OCI-LY3 (cell line): ENCODE measurements around the gene CAMTA1.

Experiments
- EZH2phosphoT487 ChIP-seq: fragments of 200-600 bp; shearing (Covaris generic); IDR thresholded peaks from 2 replicates; pipeline ENCODE4 v1.6.1; 2018; ENCODE audit warnings: antibody characterized with exemption, mixed run types, low read depth
- TF ChIP-seq, protein P1 (sequence below): fragments of 200-600, 300-600 bp; sonication (generic); IDR thresholded peaks from 2 replicates; pipeline ENCODE4 v1.5.1; 2014; ENCODE audit warnings: antibody characterized with exemption, low read length, low read depth

DNA sequence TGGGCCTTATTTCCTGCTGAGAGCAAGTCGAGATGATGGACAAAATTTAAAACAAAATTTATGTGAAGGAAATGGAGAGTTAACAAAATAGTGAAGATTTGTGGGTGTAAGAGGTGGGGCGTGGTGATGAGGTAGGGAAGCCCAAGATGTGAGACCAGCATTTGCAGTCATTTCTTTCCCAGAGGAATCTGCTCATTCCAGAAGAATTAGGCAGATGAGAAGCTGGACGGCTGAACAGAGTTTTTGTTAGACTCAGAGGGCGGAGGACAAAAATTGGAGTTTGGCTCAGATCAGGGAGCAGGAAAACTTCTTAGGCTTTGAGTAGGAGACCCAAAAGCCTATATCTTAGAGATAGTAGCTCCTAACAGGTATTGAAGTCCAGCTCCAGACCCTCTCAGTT lies 65.3 kb downstream of the CAMTA1 start:
- TF ChIP-seq, protein P1, sequence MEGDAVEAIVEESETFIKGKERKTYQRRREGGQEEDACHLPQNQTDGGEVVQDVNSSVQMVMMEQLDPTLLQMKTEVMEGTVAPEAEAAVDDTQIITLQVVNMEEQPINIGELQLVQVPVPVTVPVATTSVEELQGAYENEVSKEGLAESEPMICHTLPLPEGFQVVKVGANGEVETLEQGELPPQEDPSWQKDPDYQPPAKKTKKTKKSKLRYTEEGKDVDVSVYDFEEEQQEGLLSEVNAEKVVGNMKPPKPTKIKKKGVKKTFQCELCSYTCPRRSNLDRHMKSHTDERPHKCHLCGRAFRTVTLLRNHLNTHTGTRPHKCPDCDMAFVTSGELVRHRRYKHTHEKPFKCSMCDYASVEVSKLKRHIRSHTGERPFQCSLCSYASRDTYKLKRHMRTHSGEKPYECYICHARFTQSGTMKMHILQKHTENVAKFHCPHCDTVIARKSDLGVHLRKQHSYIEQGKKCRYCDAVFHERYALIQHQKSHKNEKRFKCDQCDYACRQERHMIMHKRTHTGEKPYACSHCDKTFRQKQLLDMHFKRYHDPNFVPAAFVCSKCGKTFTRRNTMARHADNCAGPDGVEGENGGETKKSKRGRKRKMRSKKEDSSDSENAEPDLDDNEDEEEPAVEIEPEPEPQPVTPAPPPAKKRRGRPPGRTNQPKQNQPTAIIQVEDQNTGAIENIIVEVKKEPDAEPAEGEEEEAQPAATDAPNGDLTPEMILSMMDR: no peak
- no peak for TF ChIP-seq EZH2phosphoT487
